Measurements from ENCODE around the gene RAI2. TPM values are rescaled to one million over a fixed set of nuclear protein-coding genes. Genes with fewer than 3 reads are reported as not detected.

Gene RAI2
- total RNA-seq: 10 to 100 TPM; 21.7 to 35.4 (median 26.8) TPM

DNA sequence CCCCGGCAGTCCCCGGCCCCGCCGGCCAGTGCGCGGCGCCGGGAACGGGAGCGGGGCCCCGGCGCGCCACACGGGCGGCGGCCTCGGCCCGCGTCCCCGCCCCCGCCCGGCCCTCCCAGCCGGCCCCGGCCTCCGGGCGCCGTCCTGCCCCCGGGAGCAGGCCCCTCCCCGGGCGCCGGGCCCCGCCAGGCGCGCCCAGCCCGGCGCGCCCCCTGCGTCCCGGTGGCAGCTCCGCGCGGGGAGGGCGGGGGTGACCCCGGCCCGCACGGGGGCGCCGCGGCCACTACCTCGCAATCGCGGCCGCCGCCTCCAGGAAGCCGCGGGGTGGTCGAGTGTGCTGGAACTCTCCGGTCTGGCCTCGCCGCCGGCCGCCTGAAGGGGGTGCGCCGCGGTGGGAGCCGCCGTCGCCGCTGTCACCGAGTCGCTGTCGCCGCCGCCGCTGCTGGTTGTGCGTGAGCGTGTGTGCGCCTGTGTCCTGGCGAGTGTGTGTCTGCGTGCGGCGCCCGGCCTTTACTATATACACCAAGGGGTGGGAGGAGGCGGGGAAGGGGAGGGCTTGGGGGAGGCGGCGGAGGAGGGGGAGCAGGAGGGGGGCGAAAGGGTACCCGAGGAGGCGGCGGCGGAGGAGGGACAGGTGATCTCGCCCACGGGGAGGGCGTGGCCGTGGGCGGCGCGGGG, at the start of gene RAI2:
Gene RAI2, minus strand, starts transcription at position 488 of the 678 bp plus-strand sequence. CDS start 59,288 bp downstream, outside the sequence.
- Histone ChIP-seq H3K9me3 (no peaks in the 10 kb centered on the region), H3K27me3 (no peaks in the 10 kb centered on the region), H3K27ac (peak within 1 kb of the TSS; percentile 75 to 82 (median 76)), H3K36me3 (no peaks in the 10 kb centered on the region), H3K4me3 (peak within 1 kb of the TSS; percentile 71 to 100), H3K4me1 (peaks cover 0 to 10% (median 0%) of the 10 kb centered on the region in 3 donors)
- peak; percentile 65 for ATAC-seq
- TF ChIP-seq POLR2A (IDR thresholded peaks at IDR 0.05): peak; percentile 16 to 45
- TF ChIP-seq EP300 (IDR thresholded peaks at IDR 0.05): no peak
- TF ChIP-seq, protein P1, sequence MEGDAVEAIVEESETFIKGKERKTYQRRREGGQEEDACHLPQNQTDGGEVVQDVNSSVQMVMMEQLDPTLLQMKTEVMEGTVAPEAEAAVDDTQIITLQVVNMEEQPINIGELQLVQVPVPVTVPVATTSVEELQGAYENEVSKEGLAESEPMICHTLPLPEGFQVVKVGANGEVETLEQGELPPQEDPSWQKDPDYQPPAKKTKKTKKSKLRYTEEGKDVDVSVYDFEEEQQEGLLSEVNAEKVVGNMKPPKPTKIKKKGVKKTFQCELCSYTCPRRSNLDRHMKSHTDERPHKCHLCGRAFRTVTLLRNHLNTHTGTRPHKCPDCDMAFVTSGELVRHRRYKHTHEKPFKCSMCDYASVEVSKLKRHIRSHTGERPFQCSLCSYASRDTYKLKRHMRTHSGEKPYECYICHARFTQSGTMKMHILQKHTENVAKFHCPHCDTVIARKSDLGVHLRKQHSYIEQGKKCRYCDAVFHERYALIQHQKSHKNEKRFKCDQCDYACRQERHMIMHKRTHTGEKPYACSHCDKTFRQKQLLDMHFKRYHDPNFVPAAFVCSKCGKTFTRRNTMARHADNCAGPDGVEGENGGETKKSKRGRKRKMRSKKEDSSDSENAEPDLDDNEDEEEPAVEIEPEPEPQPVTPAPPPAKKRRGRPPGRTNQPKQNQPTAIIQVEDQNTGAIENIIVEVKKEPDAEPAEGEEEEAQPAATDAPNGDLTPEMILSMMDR (IDR thresholded peaks at IDR 0.05): no peak
- TF ChIP-seq POLR2AphosphoS5 (IDR thresholded peaks at IDR 0.05): peak; percentile 23
- WGBS, 2 donors (ENCODE audit: low coverage in 1 of 2): no CpG with 5 or more reads among the region's 98 CpGs

DNA sequence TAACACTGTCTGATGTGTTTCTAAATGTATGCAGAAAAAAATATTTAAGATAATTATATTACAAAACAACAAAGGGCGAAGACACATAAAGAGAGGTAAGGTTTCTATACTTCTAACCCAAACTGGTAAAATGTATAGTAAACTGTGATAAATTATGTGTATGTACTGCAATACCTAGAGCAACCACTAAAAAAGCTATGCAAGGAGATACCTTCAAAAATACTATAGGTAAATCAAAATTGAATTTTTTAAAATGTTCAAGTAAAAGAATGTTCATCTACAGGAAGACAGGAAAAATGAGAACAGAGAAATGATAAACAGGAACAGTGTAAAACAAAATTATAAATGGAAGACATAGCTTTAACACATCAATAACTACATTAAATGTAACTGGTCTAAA, 27.3 kb upstream of the RAI2 start:
- H3K36me3 ChIP-seq: no peaks in the 10 kb centered on the region
- H3K4me1 ChIP-seq: no peaks in the 10 kb centered on the region
- H3K27ac ChIP-seq: no peak overlapping the region
- no peak overlapping the region for H3K4me3 ChIP-seq
- H3K9me3 ChIP-seq: no peaks in the 10 kb centered on the region
- no peak for ATAC-seq
- no peaks in the 10 kb centered on the region for H3K27me3 ChIP-seq
- WGBS, 2 donors (ENCODE audit: low coverage in 1 of 2): 90 to 100% methylated on average over 1 of the region's 1 CpG
- TF ChIP-seq POLR2A (IDR thresholded peaks at IDR 0.05): no peak
- TF ChIP-seq EP300 (IDR thresholded peaks at IDR 0.05): no peak
- no peak for TF ChIP-seq POLR2AphosphoS5 (IDR thresholded peaks at IDR 0.05)
- TF ChIP-seq, protein P1 (IDR thresholded peaks at IDR 0.05): no peak

GRCh38 chrX:17882680-17883079, 21.6 kb upstream of the RAI2 start:
- Histone ChIP-seq H3K36me3 (no peaks in the 10 kb centered on the region), H3K9me3 (no peaks in the 10 kb centered on the region), H3K4me1 (no peaks in the 10 kb centered on the region), H3K27ac (no peak overlapping the region), H3K27me3 (no peaks in the 10 kb centered on the region), H3K4me3 (no peak overlapping the region)
- TF ChIP-seq POLR2A (IDR thresholded peaks at IDR 0.05) (no peak), EP300 (IDR thresholded peaks at IDR 0.05) (no peak), POLR2AphosphoS5 (IDR thresholded peaks at IDR 0.05) (no peak)
- TF ChIP-seq, protein P1 (IDR thresholded peaks at IDR 0.05): no peak
- WGBS, 2 donors (ENCODE audit: low coverage in 1 of 2): 68% methylated on average over 2 of the region's 2 CpGs; no CpG with 5 or more reads in 1 of the 2 donors
- no peak for ATAC-seq

DNA sequence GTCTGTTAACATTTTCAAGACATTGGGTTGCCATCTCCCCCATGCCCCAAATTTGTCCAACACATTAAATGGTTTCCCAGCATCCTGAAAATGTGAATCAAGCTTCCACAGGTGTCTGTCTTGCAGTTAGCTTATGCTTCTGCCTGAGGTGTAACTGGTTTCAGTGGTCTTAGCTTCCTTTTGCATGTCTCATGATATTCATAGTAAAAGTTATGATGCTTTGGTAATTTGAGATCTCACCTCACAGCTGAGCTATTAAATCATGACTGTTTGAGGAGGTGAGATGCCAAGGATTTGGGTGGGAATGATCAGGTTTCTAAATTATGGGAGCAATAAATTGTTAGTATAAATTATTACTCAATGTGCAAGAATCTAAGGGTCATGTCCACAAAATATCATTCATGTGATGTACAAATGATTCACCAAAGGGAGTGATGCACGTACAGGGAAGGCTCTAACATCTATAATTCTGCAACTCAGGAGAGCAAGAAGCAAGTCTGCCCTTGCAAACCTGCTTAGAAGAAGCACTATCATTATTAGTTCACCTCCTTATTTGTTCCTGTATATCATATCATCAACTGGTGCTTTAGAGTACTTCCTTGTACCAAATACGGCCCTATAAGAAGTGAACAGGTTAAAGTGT, 17.1 kb upstream of the RAI2 start:
- H3K27ac ChIP-seq: no peak overlapping the region
- no peaks in the 10 kb centered on the region for H3K27me3 ChIP-seq
- H3K36me3 ChIP-seq: no peaks in the 10 kb centered on the region
- 61 to 92% methylated on average over 2 of the region's 2 CpGs for WGBS, 2 donors (ENCODE audit: low coverage in 1 of 2)
- no peak for ATAC-seq
- no peak for TF ChIP-seq POLR2A (IDR thresholded peaks at IDR 0.05)
- TF ChIP-seq EP300 (IDR thresholded peaks at IDR 0.05): no peak
- no peak for TF ChIP-seq POLR2AphosphoS5 (IDR thresholded peaks at IDR 0.05)
- TF ChIP-seq, protein P1 (IDR thresholded peaks at IDR 0.05): no peak
- H3K4me3 ChIP-seq: no peak overlapping the region
- H3K4me1 ChIP-seq: no peaks in the 10 kb centered on the region
- H3K9me3 ChIP-seq: no peaks in the 10 kb centered on the region

- Histone ChIP-seq H3K4me1 (no peaks in the 10 kb centered on the region), H3K27me3 (no peaks in the 10 kb centered on the region), H3K36me3 (no peaks in the 10 kb centered on the region), H3K9me3 (no peaks in the 10 kb centered on the region), H3K4me3 (no peak overlapping the region), H3K27ac (no peak overlapping the region)
- TF ChIP-seq POLR2A (IDR thresholded peaks at IDR 0.05) (no peak), EP300 (IDR thresholded peaks at IDR 0.05) (no peak), POLR2AphosphoS5 (IDR thresholded peaks at IDR 0.05) (no peak)
- ATAC-seq: no peak
Observed at GRCh38 chrX:17876135-17876534, 15.0 kb upstream of the RAI2 start.
